HS-27A (cell line): Measurements from ENCODE around the gene ANTXR2.

Experiments
- DNase-seq: peaks from one replicate; pipeline ENCODE4 v3.0.0-alpha.2; 2012; ENCODE audit warnings: low read depth, missing footprints

Gene ANTXR2

GRCh38 chr4:80092088-80092487 is 19.1 kb upstream of the ANTXR2 start:
- no peak for DNase-seq

- no peak for DNase-seq
Measured at GRCh38 chr4:80091688-80092087, 18.7 kb upstream of the ANTXR2 start.

GRCh38 chr4:80091184-80091583 is 18.2 kb upstream of the ANTXR2 start:
- DNase-seq: no peak

GRCh38 chr4:80090090-80090489 is 17.1 kb upstream of the ANTXR2 start:
- DNase-seq: no peak

- DNase-seq: no peak
Measured at GRCh38 chr4:80088471-80088870, 15.4 kb upstream of the ANTXR2 start.

GRCh38 chr4:80086296-80086695 is 13.3 kb upstream of the ANTXR2 start:
- DNase-seq: no peak

GRCh38 chr4:80085081-80085480 is 12.1 kb upstream of the ANTXR2 start:
- no peak for DNase-seq

GRCh38 chr4:80082693-80083092 is 9.7 kb upstream of the ANTXR2 start:
- DNase-seq: no peak

GRCh38 chr4:80081566-80081965 is 8.5 kb upstream of the ANTXR2 start:
- no peak for DNase-seq

- DNase-seq: no peak
Measured at GRCh38 chr4:80079255-80079923, 6.4 kb upstream of the ANTXR2 start.

GRCh38 chr4:80078346-80079092 is 5.5 kb upstream of the ANTXR2 start:
- no peak for DNase-seq

GRCh38 chr4:80077639-80078038 is 4.6 kb upstream of the ANTXR2 start:
- DNase-seq: no peak

GRCh38 chr4:80076681-80077080 is 3.7 kb upstream of the ANTXR2 start:
- no peak for DNase-seq

- no peak for DNase-seq
Measured at GRCh38 chr4:80075995-80076675, 3.1 kb upstream of the ANTXR2 start.

- no peak for DNase-seq
Measured at GRCh38 chr4:80074651-80075050, 1.6 kb upstream of the ANTXR2 start.

GRCh38 chr4:80074069-80074468 is 1.0 kb upstream of the ANTXR2 start:
- no peak for DNase-seq

- no peak for DNase-seq
Measured at GRCh38 chr4:80073473-80074008, 512 bp upstream of the ANTXR2 start.

GRCh38 chr4:80072228-80072743 is 743 bp downstream of the ANTXR2 start:
- no peak for DNase-seq

GRCh38 chr4:80071604-80072227 is 1.3 kb downstream of the ANTXR2 start:
- no peak for DNase-seq

GRCh38 chr4:80070880-80071603 is 2.0 kb downstream of the ANTXR2 start:
- DNase-seq: no peak
